Amniotic epithelial cell (primary cell): ENCODE data around the gene RBM4B.
A peak's percentile ranks its signal among the peaks of the same experiment; 100 is the strongest.
"Not testable (repeated sequence)": the region's sequence is repeated elsewhere in the genome, so short reads cannot be mapped to it uniquely, and the experiment has no call there.

Source experiments
- DNase-seq: peaks from one replicate; pipeline ENCODE4 v3.0.0-alpha.2; 2010; ENCODE audit warnings: low read depth

Gene RBM4B

GRCh38 chr11:66639814-66640340 is 37.8 kb downstream of the RBM4B start:
- not testable (repeated sequence) for DNase-seq

- peak; percentile 43 for DNase-seq
Measured at GRCh38 chr11:66639066-66639813, 38.4 kb downstream of the RBM4B start.

GRCh38 chr11:66638177-66639065 is 39.3 kb downstream of the RBM4B start, which contains the start of gene RBM4:
RBM4 (plus strand) TSS chr11:66638703; CDS start chr11:66639712, 1,009 bp downstream.
- peak; percentile 100 for DNase-seq

GRCh38 chr11:66637557-66638176 is 40.0 kb downstream of the RBM4B start:
- DNase-seq = no peak

GRCh38 chr11:66636411-66636810 is 41.3 kb downstream of the RBM4B start:
- DNase-seq = no peak

GRCh38 chr11:66632952-66633351 is 44.7 kb downstream of the RBM4B start:
- no peak for DNase-seq

- DNase-seq = no peak
Measured at GRCh38 chr11:66631883-66632282, 45.8 kb downstream of the RBM4B start.

- no peak for DNase-seq
Measured at GRCh38 chr11:66629356-66629755, 48.3 kb downstream of the RBM4B start.

- DNase-seq = no peak
Measured at GRCh38 chr11:66628061-66628603, 49.6 kb downstream of the RBM4B start.

GRCh38 chr11:66626926-66627325 is 50.8 kb downstream of the RBM4B start:
- DNase-seq = no peak

- no peak for DNase-seq
Measured at GRCh38 chr11:66626382-66626781, 51.3 kb downstream of the RBM4B start.

- DNase-seq = no peak
Measured at GRCh38 chr11:66625752-66626149, 51.9 kb downstream of the RBM4B start.

GRCh38 chr11:66625041-66625751 is 52.5 kb downstream of the RBM4B start:
- no peak for DNase-seq

- DNase-seq = no peak
Measured at GRCh38 chr11:66624450-66624849, 53.2 kb downstream of the RBM4B start.

- peak; percentile 98 for DNase-seq
Measured at GRCh38 chr11:66619080-66619554, 58.6 kb downstream of the RBM4B start.

GRCh38 chr11:66617155-66617834 is 60.4 kb downstream of the RBM4B start:
- DNase-seq = peak; percentile 41

- peak; percentile 99 for DNase-seq
Measured at GRCh38 chr11:66616379-66617154, 61.1 kb downstream of the RBM4B start, which contains the start of gene RBM14. RBM14 (plus strand) TSS chr11:66616630; CDS start chr11:66616721, 91 bp downstream.
